ACHN (cell line): ENCODE data around the gene RALGAPB.
"Not testable (repeated sequence)": the region's sequence is repeated elsewhere in the genome, so short reads cannot be mapped to it uniquely, and the experiment has no call there.

Experiments
- DNase-seq: peaks from one replicate; pipeline ENCODE4 v3.0.0-alpha.2; 2015
- in situ Hi-C: cut with HindIII; loops from 2 replicates; pipeline ENCODE4 v1.10.0; 2017; ENCODE audit warnings: low sequenced_read_pairs, low pct_ligation_motif_present, low pct_unique_long_range_greater_than_20kb

Gene RALGAPB

GRCh38 chr20:38592411-38592790, 119.8 kb downstream of the RALGAPB start:
- in situ Hi-C loops: not testable (repeated sequence)
- peak; percentile 18 for DNase-seq

GRCh38 chr20:38594281-38594680, 121.6 kb downstream of the RALGAPB start:
- in situ Hi-C loops, DNase-seq: not testable (repeated sequence)

GRCh38 chr20:38595886-38596285, 123.2 kb downstream of the RALGAPB start:
- in situ Hi-C loops, DNase-seq: not testable (repeated sequence)

- in situ Hi-C loops: no loop called here
- DNase-seq: peak; percentile 20
Observed at GRCh38 chr20:38599410-38599882, 126.8 kb downstream of the RALGAPB start.

GRCh38 chr20:38600057-38600456, 127.4 kb downstream of the RALGAPB start:
- DNase-seq: no peak
- in situ Hi-C loops: no loop called here

GRCh38 chr20:38601216-38602184, 128.9 kb downstream of the RALGAPB start, which contains the start of gene ARHGAP40:
TSS of gene ARHGAP40 (plus strand) at chr20:38601809.
- in situ Hi-C loops: no loop called here
- DNase-seq: no peak

GRCh38 chr20:38602185-38602581, 129.5 kb downstream of the RALGAPB start:
- DNase-seq: no peak
- in situ Hi-C loops: no loop called here

GRCh38 chr20:38603286-38603685, 130.6 kb downstream of the RALGAPB start:
- in situ Hi-C loops: no loop called here
- no peak for DNase-seq

- in situ Hi-C loops: no loop called here
- DNase-seq: peak; percentile 60
Observed at GRCh38 chr20:38604873-38605303, 132.2 kb downstream of the RALGAPB start.

GRCh38 chr20:38607351-38607750, 134.7 kb downstream of the RALGAPB start:
- in situ Hi-C loops: no loop called here
- no peak for DNase-seq

GRCh38 chr20:38608188-38608587, 135.5 kb downstream of the RALGAPB start:
- in situ Hi-C loops: no loop called here
- DNase-seq: no peak

GRCh38 chr20:38609815-38610214, 137.2 kb downstream of the RALGAPB start:
- in situ Hi-C loops: no loop called here
- DNase-seq: no peak

- DNase-seq: peak; percentile 61
- in situ Hi-C loops: no loop called here
Observed at GRCh38 chr20:38610521-38610920, 137.9 kb downstream of the RALGAPB start.

- DNase-seq: no peak
- in situ Hi-C loops: no loop called here
Observed at GRCh38 chr20:38612751-38613515, 140.3 kb downstream of the RALGAPB start.

GRCh38 chr20:38615283-38615682, 142.6 kb downstream of the RALGAPB start:
- in situ Hi-C loops: no loop called here
- DNase-seq: no peak

- in situ Hi-C loops: no loop called here
- DNase-seq: no peak
Observed at GRCh38 chr20:38616457-38616856, 143.8 kb downstream of the RALGAPB start.

- DNase-seq: peak; percentile 90
- in situ Hi-C loops: no loop called here
Observed at GRCh38 chr20:38617011-38617829, 144.6 kb downstream of the RALGAPB start.

GRCh38 chr20:38617830-38618196, 145.2 kb downstream of the RALGAPB start:
- DNase-seq: no peak
- in situ Hi-C loops: no loop called here
